NCI-H510A treated with DMSO at 0.1 percent for 48 hours (cell line): Measurements from ENCODE around the gene UPK3A.
"Not testable (repeated sequence)": the region's sequence is repeated elsewhere in the genome, so short reads cannot be mapped to it uniquely, and the experiment has no call there.

Experiments
- DNase-seq: peaks from one replicate; lab custom pipeline; 2025; lab: John Stamatoyannopoulos, UW

Gene UPK3A

DNA sequence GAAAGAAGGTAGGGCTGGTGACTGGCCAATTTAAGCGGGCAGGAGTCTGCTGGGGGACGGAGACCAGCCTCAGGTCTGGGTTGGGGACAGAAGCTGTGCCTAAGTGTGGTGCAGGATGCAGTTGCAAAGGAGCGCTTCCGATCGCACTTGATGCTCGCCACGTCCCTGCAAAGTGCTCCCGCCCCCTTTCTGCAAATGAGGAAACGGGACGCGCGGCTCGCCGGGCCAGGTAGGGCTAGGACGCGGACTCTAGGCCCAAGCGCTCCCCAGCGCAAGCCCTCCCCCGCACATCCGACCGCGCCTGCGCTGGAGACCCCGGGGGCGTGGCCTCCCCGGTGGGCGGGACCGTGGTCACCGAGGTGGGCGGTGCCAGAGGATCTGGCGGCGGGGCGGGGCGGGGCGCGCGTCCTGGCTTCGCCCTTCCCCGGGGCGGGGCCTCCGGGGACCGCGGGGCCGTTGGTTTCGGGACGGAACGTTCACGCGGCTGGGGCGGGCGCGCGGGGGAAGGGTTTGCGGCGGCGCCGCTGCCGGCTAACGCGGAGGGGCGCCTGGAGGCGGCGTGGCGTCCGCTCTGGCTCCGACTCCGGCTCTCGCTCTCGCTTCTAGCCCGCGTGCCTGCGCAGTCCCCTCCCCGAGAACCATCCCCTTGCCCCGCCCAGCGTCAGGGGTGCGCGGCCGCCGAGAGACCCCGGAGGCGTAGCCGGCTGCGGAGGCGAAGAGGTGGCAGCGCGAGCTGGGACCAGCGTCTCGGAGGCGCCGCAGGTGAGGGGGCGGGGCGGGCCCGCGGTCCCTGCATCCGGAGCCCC, 24.9 kb downstream of the UPK3A start, which contains the start of gene FAM118A:
FAM118A (plus strand) TSS at position 513 of the 806 bp plus-strand sequence. CDS start 12,446 bp downstream, outside the sequence.
- DNase-seq, result peak; percentile 78

DNA sequence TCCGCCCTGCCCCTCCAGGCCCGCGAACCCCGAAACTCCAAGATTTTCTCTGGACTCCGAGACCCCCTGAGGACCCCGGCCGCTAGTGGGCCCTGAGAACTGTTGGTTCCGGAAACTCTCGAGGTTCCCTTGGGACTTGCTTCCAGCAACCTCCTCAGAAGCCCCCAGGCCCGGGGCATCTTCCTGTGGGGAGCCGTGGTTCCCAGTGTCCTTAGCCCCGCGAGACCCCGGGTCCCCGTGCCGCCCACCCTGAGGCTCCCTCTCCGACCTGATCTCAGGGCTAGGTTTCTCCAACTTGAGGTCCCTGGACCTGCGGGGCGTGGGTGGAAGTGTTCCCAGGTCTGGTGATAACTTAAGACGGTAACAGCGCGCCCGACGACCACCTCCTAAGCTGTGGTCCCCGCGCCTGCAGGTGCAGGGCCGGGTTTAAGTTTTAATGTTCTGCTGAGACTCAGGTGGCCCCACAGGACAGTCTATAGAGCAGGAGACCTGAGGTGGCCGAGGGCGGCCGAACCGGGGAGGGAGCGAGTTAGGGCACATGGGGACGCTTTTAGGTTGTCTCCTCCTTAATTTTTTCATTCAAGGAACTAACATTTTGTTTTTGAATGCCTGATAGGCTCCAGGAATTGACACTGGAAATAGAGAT, 25.7 kb downstream of the UPK3A start:
- DNase-seq, result no peak

DNA sequence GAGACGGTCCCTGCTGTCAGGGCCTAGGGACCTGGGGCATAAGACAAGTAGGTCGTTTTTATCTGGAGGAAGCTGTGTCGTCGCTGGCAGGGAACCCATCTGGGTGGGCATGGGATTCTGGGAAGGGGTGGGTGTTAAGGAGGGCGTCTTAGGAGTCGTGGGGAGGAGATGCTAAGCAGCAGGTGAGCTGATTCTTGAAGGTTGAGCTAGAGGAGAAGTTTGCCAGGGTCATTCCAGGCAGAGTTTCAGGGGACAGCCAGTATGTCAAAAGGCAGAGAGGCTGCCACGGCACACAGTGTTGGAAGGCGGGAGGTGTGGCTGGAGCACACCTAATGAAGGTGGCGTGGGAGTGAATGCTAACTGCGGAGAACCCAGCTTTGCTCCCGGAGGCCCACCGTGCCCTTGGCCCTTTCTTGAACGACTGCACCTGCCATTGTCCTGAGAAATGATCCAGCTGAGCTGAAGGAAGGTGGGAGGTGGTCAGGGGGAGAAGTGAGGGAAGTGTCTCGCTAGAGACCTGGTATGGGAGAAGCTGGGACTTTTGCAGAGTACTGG, 26.3 kb downstream of the UPK3A start:
- DNase-seq, result no peak

DNA sequence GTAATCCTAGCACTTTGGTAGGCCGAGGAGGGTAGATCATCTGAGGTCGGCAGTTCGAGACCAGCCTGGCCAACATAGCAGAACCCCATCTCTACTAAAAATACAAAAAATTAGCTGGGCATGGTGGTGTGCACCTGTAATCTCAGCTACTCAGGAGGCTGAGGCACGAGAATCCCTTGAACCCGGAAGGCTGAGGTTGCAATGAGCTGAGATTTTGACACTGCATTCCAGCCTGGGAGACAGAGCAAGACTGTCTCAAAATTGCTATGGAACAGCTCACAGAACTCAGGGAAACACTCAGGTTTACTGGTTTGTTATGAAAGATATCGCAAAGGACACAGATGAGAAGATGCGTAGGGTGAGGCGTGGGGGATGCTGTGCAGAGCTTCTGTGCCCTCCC, 27.7 kb downstream of the UPK3A start:
- no peak for DNase-seq

- DNase-seq, result no peak
Measured at GRCh38 chr22:45312856-45313255, 28.1 kb downstream of the UPK3A start.

DNA sequence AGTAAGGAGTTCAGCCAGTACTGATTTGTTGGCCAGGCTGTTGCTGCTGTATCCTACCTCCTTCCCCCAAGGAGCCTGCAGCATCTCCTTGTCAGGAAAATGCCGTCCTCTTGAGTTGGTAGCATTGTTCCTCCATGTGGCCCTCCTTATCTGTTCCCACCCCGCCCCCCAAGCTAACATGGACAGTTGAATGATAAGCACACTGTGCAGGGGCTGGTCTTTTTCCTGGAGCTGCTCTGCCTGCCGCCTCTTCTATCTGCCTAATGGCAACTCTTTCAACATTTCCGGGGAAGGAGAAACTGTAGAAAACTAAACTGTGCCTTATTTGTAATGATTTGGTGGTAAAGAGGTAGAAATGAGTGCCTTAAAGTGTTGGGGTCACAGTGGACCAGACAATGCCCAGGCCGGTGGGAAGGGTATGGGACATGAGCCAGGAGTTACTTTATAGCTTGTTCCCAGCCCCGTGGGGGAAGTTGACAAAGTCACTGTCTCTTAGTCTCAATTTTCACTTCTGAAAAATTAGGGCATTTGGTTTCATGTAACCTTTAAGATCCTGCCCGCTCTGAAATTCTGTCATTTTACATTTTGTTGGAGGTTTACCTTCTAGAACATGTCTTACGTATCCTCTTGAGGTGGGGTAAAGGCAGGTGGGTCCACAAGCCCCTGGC, 29.4 kb downstream of the UPK3A start:
- DNase-seq, result no peak

DNA sequence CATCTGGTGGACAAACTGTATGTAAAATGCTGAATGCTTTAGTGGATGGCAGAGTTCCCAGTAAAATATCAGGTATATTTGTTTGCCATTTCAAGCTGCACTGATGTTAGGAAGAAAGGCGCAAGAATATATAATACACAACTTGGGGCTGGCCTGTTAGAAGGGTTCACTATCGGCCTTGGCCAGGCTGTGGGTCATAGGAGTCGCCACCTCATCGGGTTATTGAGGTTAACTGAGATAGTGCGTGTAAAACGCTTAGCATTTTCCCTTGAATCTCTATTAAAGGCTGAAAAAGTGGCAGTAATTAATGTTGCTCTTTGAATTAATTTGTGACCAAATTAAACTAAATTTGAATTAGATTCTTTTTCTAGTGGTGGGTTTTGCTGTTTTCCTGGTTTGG, 30.0 kb downstream of the UPK3A start:
- no peak for DNase-seq

DNA sequence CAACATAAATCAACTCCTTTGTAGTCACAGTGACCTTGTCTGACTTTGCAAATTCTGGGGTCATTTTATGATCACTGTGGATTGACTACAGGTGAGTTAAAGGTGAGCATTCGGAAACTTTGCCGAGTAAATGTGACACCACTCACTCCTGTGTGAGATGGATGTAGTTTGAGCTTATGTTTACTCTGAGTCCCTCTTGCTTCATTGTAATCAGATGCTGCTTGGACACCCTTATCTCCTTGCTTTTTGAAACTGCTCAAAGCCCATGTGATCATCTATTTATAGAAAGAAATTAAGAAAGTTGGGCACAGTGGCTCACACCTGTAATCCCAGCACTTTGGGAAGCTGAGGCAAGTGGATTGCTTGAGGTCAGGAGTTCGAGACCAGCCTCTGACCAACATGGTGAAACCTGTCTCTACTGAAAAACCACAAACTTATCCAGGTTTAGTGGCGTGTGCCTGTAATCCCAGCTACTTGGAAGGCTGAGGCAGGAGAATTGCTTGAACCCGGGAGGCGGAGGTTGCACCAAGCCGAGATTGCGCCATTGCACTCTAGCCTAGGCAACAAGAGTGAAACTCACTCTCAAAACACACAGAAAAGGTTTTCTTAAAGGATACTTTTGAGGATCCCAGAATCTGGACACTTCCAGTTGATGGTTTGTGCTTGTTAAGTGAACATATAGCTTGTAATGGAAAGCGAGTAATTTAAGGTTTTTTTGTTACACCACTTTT, 32.2 kb downstream of the UPK3A start:
- no peak for DNase-seq

- DNase-seq, result peak; percentile 12
Measured at GRCh38 chr22:45317551-45318167, 32.9 kb downstream of the UPK3A start.

- DNase-seq, result peak; percentile 84
Measured at GRCh38 chr22:45318168-45318557, 33.4 kb downstream of the UPK3A start.

- DNase-seq, result no peak
Measured at GRCh38 chr22:45318558-45319323, 34.0 kb downstream of the UPK3A start.

- DNase-seq, result no peak
Measured at GRCh38 chr22:45319324-45319685, 34.6 kb downstream of the UPK3A start.

DNA sequence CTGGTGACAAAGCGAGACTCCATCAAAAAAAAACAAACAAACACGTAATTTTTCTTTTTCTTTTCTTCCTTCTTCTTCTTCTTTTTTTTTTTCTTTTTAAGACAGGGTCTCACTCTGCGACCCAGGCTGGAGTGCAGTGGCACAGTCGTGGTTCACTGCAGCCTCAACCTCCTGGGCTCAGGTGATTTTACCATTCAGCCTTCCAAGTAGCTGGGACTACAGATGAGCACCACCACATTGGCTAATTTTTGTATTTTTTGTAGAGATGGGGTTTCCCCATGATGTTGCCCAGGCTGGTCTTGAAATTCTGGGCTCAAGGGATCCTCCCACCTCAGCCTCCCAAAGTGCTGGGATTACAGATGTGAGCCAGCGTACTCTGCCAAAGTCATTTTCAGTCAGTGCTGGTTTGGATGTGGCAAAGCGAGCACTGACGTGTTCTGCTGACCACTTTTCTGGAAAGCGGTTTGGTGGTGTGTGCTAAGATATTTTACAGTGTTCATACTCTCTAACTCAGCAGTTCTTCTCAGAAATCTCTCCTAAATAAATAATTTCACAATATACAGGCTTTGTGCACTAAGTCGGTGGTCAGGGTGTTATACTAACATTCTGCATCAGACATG, 35.7 kb downstream of the UPK3A start:
- DNase-seq, result no peak

DNA sequence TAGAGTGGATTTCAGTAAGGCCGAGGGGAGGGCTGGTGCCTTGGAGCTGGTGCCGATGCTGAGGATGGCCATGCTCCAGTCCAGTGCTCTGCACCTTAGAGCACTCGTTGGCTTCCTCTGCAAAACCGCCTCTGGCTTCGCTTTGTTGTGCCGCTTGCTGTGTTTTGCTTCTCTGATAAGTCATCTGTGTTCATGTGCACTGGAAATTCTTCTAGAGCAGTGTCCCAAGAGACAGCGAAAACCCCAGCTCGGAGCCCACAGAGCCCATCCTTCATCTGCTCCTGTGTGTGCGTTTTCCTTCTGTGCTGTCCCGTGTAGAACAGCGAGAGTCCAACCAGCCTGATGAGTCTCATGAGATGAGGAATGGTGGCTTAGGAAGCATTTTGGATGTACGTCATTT, 37.1 kb downstream of the UPK3A start:
- no peak for DNase-seq

- DNase-seq, result no peak
Measured at GRCh38 chr22:45322873-45323525, 38.2 kb downstream of the UPK3A start.

GRCh38 chr22:45323695-45324094, 38.9 kb downstream of the UPK3A start:
- DNase-seq, result no peak

DNA sequence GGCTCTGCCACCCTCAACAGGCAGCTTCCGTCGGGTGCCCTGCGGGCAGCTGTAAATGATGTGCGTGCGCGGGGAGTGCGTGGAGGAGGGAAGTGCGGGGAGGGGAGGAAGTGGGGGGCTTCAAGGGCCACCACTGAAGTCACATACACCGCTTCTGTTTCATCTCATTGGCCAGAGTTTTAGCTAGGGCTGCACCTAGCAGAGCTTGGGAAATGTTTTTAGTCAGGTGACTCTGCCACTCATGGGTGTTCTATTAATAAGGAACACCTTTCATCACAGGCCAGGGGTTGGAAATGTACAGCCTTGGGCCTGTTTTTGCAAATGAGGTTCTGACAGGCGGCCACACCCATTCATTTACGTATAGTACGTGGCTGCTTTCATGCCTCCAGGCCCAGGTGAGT, 39.6 kb downstream of the UPK3A start:
- no peak for DNase-seq

GRCh38 chr22:45328261-45328660, 43.5 kb downstream of the UPK3A start:
- DNase-seq, result not testable (repeated sequence)

DNA sequence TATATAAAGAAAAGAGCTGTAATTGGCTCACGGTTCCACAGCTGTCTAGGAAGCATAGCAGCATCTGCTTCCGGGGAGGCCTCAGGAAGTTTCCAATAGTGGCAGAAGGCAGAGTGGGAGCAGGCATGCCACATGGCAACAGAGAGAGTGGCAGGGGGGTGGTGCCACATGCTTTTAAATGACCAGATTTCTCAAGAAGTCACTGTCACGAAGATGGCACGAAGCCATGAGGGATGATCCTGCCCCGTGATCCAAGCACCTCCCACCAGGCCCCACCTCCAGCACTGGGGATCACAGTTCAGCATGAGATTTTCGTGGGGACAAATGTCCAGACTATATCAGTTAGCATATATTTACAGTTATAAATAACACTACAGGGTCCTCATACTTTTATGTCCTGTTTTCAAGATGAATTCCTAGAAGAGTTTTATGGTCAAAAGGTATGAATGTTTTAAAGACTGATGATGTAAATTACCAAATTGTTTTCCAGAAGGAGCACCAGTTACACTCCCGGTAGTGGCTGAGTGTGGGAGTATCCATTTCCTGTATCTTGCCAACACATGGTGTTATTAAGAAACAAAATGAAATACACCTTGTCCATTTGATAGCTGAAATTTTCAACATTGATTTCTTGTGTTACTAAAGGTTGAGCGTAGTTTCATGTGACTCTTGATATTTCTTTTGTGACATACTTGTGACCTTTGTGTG, 44.2 kb downstream of the UPK3A start:
- DNase-seq, result no peak
